ENCODE data around the gene TMEM174.
"Not testable (repeated sequence)": the region's sequence is repeated elsewhere in the genome, so short reads cannot be mapped to it uniquely, and the experiment has no call there.

The TMEM174 gene

DNA sequence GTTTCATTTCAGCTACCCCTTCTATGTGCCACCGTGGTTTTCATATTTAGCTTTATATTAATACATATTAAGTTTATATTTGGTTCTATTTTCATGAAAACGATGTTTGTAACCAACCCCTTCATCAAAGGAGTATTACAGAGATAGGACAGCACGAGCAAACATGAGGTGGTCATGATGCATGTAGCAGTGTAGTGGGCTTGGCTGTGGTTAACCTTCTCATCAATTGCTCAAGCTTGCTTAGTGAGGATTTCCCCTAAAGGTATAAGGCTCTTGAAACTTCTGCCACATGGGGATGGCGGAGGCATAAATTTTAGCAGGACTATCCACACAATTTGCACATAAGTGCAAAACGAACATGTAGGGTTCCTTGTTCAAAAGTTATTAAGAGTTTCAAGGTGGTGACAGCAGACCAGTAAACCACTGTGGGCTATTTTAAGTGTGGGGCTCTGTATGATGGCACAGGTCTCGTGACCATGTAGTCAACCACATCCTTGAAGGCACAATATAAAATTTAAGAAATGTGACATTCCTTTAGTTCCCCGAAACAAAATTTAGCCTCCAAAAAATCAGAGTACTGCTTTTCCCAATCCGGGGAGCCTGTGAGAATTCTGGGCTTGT lies 24.8 kb downstream of the TMEM174 start:
- no peak for DNase-seq

DNA sequence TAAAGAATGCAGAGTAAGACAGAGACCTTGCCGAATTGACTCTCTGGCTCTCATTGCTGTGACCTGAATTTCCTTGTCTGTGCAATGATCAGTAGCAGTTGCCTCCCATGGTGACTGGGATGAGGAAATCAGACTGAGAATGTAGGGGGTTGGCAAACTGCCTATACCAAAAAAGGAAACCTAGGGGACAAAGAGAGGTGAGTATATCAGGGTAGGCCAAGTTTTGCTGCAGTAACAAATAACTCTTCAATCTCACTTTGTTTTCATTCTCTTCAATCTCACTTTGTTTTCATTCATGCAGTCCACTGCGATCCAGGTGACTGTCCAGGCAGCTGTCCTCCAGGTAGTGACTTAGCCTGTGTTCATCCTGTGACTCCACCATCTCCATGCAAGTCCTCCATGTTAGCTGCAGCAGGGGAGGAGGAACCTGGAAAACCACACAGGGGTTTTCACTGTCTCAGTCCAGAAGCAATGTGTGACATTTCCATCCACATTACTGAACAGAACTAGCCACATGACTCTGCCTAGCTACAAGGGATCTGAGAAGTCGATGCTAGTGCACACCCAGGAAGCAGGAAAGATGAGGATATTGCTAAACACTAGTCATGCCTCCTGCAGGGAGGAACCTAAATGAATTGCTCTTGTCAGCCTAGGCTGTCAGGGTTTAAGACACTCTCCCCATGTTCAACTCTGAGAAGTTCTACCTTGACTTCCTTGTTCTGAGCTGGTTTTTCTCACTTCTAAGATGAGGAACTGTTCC lies 26.0 kb downstream of the TMEM174 start:
- no peak for DNase-seq

DNA sequence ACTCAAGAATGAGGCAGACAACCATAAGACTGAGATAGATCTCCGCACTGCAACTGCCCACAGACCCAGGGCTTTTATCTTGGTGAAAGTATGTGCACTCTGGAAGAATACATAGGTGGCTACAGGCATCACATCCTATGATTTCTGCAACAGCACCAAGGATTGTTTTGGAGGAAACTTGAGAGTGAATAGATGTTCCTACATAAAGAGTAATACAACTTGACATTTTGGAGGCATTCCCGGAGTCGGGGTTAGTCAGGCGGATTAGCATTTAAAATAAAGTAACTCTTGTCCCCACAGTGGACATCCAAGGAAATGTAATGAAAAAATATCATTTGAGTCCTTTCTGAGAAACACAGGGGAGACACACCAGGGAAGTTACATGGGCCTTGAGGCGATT lies 26.7 kb downstream of the TMEM174 start:
- DNase-seq, result no peak

DNA sequence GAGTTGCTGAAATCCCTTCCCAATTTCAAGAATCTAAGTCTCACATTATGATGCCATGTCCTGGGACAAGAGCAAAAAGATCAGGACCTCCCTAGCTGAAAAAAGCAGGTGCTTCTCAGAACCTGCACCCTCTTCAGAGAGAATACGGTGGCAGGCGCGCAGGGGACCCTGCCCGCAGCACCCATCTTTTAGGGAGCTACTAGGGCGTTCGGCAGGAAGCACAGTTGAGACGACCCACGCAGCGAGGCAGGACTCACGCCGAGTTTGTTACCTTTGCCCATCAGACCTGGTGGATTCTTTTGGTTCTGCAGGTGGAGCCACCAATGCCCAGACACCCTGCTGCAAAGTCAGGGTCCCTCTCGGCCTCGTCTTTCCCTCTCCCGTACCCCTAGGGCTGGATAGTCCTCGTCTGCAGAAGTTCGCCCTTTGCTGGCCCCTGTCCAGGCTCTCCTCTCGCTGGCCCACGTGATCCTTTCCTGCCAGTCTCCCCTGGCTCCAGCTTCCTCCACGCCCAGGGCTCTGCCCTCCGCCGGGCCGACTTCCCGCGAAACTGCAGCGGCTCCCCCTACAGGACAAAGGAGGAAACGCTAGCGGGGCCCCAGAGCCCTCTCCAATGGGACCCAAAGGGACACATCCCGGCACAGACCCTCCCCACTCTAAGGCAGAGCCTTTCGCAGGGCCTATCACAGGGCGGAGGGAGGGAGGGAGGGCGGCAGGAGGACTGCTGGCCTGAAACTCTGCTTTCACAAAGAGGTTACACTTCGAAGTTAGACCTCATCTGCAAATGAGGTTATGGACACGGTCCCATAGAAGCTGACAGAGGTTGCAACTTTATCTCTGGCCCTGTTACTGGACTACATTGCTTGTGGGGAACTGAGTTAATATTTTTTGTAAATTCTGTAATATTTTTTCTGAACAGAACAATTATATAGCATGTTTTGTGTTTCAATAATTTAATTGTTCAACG lies 28.8 kb downstream of the TMEM174 start:
- peak; percentile 64 for DNase-seq

DNA sequence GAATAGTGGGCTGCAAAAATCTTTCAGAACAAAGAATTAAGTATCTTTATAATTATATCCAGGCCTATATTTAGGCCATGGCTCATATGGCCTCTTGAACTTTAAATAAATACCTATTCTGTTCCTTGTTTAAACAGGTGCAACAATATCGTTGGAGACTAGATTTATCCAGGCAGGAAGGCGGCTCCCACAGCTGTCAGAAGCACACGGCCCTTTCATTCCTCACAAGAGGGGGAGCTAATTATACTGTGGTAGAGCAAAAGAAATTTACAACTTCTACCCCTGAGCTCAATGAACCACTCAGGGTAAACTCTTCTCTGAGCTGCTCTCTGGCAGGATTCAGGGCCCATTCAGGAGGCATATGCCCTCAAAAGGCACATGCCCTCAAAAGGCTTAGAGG lies 31.3 kb downstream of the TMEM174 start:
- DNase-seq, result no peak

DNA sequence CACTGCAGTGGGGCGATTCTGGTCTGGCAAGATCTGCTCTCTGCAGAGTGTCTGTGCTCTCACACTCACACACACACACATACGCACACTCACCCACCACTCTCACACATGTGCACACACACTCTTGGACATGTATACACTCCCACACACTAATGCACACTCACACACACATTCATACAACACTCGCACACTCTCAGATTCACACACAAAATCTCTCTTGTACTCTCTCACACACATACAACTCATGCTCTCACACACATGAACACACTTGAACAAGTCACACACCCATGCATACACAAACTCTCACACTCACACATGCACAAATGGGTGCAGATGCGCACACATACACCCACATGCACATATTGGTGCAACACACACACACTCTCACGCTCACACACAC lies 31.7 kb downstream of the TMEM174 start:
- no peak for DNase-seq

DNA sequence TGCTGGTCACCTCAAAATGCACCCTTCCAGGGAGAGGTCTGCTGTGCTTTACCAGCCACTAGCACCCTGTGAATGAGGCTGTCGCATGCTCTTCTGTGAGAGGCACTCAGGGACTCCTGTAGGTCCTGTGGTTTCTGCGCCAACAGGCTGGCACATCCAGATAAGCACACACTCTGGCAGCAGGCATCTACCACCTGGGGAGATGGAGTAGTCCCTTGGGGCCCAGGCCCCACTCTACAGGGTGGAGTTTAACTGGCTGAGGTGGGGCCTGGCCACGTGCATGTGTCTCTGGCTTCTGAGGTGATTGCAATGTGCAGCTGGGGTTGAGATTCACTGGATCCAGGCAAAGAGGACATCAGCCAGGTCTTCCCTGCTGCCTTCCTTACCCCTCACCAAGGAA lies 32.3 kb downstream of the TMEM174 start:
- DNase-seq, result no peak

DNA sequence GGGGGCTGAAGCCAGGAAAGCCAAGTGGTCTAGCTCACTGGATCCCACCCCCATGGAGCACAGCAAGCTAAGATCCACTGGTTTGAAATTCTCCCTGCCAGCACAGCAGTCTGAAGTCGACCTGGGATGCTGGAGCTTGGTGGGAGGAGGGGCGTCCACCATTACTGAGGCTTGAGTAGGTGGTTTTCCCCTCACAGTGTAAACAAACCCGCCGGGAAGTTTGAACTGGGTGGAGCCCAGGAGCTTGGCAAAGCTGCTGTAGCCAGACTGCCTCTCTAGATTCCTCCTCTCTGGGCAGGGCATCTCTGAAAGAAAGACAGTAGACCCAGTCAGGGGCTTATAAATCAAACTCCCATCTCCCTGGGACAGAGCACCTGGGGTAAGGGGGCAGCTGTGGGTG lies 34.2 kb downstream of the TMEM174 start:
- DNase-seq, result not testable (repeated sequence)

DNA sequence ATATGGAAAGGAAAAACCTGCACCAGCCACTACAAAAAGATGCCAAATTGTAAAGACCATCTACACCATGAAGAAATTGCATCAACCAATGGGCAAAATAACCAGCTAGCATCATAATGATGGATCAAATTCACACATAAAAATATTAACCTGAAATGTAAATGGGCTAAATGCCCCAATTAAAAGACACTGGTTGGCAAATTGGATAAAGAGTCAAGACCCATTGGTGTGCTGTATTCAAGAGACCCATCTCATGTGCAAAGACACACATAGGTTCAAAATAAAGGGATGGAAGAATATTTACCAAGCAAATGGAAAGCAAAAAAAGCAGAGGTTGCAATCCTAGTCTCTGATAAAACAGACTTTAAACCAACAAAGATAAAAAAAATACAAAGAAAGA lies 36.1 kb downstream of the TMEM174 start:
- not testable (repeated sequence) for DNase-seq

DNA sequence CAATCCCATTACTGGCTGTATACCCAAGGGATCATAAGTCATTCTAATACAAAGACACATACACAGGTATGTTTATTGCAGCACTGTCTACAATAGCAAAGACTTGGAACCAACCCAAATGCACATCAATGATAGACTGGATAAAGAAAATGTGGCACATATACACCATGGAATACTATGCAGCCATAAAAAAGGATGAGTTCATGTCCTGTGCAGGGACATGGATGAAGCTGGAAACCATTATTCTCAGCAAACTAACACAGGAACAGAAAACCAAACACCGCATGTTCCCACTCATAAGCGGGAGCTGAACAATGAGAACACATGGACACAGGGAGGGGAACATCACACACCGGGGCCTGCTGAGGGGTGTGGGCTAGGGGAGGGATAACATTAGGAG lies 39.7 kb downstream of the TMEM174 start:
- not testable (repeated sequence) for DNase-seq

DNA sequence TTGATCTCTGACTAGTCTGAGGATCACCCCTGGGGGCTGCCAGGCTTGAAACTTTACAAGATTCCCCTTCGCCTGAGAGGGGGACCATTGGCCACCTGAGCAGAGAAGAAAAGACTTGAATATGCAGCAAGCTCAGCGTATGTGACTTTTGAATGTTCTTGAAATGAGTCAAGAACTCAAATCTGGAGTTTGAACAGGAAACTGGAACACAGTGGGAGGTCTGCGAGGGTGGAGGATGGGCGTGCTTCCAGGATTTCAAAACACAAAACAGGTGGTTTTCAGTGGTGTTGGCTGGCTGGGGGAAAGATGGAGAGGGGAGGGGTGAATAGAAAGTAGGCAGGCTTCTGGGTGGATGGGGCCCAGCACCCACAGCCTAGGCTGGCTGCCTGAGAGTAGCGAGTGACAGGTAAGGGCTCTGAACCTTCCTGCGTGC lies 40.6 kb downstream of the TMEM174 start:
- DNase-seq, result no peak

DNA sequence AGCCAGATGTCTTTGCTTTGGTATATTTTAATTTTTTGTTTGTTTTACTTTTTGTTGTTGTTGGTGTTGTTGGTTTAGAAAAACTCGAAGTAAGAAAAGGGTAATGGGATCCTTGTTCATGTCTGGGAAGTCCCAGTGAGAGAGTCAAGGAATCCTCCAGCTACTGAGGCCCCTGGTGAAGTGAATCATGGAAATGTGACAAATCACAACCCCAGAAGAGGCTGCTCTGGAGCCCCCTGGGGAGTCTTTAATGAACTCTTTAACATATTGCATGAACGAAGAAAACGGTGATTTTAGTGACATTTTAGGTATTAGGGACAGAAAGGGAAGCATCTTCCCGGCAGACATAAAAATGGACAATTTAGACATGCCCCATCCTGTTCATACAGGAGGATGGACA lies 41.3 kb downstream of the TMEM174 start:
- no peak for DNase-seq

DNA sequence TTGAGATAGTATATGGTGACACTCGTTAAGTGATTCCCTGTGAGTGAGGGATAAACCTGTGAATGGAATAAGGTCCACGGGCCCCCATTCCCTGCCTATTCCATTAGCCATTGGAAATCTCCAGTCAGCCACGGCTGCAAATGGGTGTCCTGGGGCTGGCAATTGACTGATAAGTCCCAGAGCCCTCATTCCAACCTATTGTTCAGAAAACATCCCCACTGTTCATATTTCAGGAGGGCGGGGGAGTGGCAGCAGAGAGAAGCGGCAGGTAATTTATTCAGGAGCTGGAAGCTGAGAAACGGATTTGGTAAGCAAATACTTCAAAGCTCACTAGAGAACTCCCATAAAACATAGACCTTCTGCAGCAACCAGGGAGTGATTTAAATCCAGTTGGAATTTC lies 42.0 kb downstream of the TMEM174 start:
- DNase-seq, result no peak

DNA sequence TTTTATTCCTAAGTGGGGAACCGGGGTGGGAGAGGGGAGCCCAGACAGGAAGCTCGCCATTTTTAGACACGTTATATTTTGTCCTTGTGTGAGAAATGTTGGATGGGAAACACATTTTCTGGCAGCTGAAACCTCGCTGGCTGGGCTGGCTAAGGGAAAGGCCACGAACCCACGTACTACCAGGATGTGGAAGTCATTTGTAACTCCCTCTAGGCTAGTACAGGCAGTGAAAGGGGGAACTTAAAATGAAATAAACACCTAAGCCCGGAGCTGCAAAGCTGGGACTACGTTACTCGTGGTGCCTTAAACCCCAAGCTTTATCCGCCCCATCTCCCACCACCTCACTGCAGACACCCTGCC lies 42.5 kb downstream of the TMEM174 start:
- no peak for DNase-seq

DNA sequence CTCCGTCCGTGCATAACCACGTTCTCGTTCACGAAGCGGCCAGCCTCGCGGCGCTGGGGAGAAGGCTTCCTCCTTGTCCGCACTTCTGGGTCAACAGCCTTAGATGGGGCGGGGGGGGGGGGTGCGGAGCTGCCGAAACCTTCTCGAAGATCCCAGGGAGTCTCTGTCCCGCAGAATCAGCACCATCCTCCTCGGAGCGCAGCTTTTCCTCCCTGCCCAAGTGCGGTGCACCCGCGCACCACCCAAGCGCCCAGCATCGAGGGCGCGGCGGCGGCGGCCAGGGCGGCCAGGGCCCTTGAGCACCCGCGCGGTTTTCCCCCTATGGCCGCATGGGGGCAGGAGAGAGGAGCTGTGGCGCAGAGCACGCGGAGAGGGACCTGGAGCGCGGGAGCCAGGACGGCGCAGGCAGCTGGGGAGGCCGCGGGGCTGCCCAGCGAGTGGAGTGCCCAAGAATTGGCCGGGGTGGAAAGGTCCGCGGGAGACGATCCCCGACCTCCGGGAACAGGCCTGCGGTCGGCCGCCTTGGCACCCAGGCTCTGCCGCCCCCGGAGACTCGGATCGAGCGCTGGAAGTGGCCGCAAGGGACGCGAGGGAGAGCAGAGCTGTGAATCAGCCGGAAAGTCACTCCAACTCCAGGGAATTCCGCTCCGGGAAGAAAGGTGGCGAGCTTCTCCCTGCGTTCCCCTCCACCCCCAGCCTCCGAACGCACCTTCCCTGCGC lies 43.1 kb downstream of the TMEM174 start:
- peak; percentile 88 for DNase-seq

DNA sequence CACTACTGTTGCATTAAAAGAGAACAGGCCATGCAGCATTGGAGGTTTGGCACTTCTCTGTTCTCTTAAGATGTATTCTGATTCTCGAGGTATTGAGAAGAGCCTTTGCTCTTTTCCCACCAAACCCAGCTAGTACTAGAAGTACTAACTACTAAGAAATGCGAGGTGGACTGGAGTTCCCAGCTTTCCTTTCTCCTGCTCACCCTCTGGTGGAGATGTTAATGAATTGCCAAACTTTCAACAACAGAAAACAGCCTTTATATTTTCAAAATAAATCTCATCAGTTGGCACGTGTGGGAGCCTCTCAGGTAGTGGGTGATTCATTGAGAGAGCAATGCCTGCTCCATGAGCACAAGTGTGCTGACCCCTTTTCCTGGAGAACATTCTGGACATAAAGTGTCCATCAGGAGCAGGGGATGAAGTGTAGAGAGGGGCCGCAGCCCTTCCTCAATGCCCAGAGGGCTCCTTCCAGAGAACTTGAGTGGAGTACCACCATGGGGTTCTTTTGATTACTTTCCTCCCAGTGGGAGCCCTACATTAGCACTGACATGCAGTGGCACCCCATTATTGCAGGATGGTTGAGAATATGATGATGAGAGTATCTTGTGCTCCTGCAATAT lies 45.7 kb downstream of the TMEM174 start:
- DNase-seq, result no peak

DNA sequence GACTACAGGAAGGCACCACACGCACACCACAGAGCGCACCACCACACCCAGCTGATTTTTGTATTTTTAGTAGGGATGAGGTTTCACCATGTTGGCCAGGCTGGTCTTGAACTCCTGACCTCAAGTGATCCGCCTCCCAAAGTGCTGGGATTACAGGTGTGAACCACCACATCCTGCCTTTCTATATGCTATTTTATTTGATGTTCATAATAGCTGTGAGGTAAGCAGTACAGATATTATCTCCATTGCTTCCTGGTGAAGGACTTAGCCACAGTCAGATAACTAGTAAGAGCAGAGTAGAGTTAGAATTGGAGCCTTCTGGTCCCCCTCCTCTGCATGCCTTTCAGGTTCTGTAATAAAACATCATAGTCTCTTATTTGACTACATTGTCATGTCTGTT lies 46.3 kb downstream of the TMEM174 start:
- DNase-seq, result not testable (repeated sequence)

DNA sequence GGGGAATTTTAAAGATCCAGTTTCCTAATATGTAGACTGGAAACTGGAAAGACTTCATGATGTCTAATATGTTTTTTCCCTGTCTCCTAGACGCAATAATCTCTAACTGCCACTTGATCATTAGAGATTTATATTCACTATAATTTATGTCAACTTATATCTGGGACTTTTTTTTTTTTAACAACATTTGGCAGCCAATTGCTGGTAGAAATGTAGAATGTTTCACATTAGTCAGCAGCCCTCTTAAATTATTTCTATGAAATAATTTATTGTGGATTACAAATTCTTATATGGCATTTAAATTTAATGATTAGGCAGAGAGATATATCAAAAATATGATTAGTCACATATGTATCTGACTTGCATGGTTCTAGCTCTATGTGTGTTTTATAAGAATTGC lies 48.2 kb downstream of the TMEM174 start:
- DNase-seq, result no peak

DNA sequence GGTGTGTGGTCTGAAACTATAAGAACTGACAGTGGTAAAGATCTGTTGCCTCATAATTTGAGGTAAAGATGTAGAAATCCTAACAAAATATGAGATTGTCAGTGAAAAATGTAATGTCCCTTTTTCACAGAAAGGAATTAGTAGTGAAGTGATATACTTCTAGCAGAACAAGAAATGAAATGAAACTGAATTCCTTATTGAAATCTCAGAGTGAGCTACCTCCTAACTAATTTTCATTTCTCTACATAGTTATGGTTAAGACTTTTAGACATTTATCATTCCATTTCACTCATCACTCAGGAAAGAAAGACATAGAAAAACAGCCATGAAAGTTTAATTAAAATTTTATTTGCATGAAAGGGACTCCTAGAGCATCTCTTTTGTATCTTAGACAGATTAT lies 48.7 kb downstream of the TMEM174 start:
- DNase-seq, result no peak

DNA sequence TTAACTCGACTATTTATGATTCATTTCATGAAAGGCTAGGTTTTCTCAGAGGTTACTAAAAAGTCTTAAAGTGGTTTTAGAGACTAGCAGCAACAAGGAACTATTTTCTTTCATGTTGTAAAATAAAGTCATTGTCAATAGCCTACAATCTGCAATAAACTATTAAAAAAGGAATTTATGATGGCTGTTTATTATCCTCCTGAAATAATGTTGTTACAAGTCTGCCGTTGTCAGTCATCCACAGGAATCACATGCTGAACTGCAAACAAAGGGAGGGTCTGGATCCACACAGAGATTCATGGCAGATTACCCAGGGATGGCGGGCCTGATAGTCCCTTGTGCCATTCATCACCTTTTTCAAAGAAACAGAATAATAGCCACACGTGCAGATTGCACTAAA lies 49.2 kb downstream of the TMEM174 start:
- no peak for DNase-seq
